PC-9 (cell line): ENCODE results near the gene ANKRD33. TPM values are rescaled to one million over a fixed set of nuclear protein-coding genes. Genes with fewer than 3 reads are reported as not detected.

ENCODE experiments used
- BruUV-seq: library from RNA; stranded (reverse); fragments of 400-500 nt; replicated peaks from 2 replicates; lab custom pipeline; 2021; lab: Mats Ljungman, UMichigan
- CTCF ChIA-PET: fragments of 300-600 bp; sonication (Branson Sonifier 250); formaldehyde crosslinking; loops from one replicate; lab custom pipeline; 2022; ENCODE audit warnings: antibody characterized with exemption; lab: Charles Lee
- POLR2A ChIA-PET: fragments of 300-600 bp; sonication (Branson Sonifier 250); formaldehyde crosslinking; loops from one replicate; lab custom pipeline; 2022; ENCODE audit warnings: antibody characterized with exemption; ENCODE audit not compliant: unreplicated experiment; lab: Charles Lee
- DNase-seq, 2 experiments: peaks; one replicate each; pipeline versions ENCODE4 v3.0.0 to v3.0.0-alpha.2; 2015 to 2022; ENCODE audit warnings: mixed read lengths in 1 of 2
- H2AFZ ChIP-seq: fragments of 200-600 bp; sonication (generic); 2 replicates; pipeline ENCODE4 v1.8.1; 2017; ENCODE audit warnings: antibody characterized with exemption
- H3F3A ChIP-seq: fragments of 200-600 bp; sonication (generic); 2 replicates; pipeline ENCODE4 v1.8.1; 2017; ENCODE audit warnings: antibody characterized with exemption, mild to moderate bottlenecking, low read depth; ENCODE audit not compliant: insufficient read depth
- H3K27ac ChIP-seq: fragments of 200-600 bp; sonication (generic); 2 replicates; pipeline ENCODE4 v1.6.1; 2016; ENCODE audit warnings: mixed run types
- H3K27me3 ChIP-seq: fragments of 200-600 bp; sonication (generic); 2 replicates; pipeline ENCODE4 v1.6.1; 2016; ENCODE audit warnings: low read depth, mixed run types; ENCODE audit not compliant: insufficient read depth
- H3K36me3 ChIP-seq: fragments of 200-600 bp; sonication (generic); 2 replicates; pipeline ENCODE4 v1.6.1; 2016; ENCODE audit warnings: low read depth, mixed run types
- H3K4me1 ChIP-seq: fragments of 200-600 bp; sonication (generic); replicated peaks from 2 replicates; pipeline ENCODE4 v1.6.1; 2016; ENCODE audit warnings: mixed run types; ENCODE audit not compliant: insufficient read depth
- H3K4me2 ChIP-seq: fragments of 200-600 bp; sonication (generic); 2 replicates; pipeline ENCODE4 v1.6.1; 2017; ENCODE audit warnings: mixed run types
- H3K4me3 ChIP-seq: fragments of 200-600 bp; sonication (generic); 2 replicates; pipeline ENCODE4 v1.6.1; 2016; ENCODE audit warnings: mixed run types
- H3K79me2 ChIP-seq: fragments of 200-600 bp; sonication (generic); 2 replicates; pipeline ENCODE4 v1.6.1; 2017; ENCODE audit warnings: low read depth, mixed run types
- H3K9me2 ChIP-seq: fragments of 200-600 bp; sonication (generic); 2 replicates; pipeline ENCODE4 v1.8.1; 2017; ENCODE audit warnings: mild to moderate bottlenecking; ENCODE audit not compliant: insufficient read depth
- H3K9me3 ChIP-seq: fragments of 200-600 bp; sonication (generic); 2 replicates; pipeline ENCODE4 v1.8.1; 2016; ENCODE audit warnings: low read depth; ENCODE audit not compliant: insufficient read depth
- H4K20me1 ChIP-seq: fragments of 200-600 bp; sonication (generic); 2 replicates; pipeline ENCODE4 v1.8.1; 2017; ENCODE audit not compliant: insufficient read depth
- EZH2 ChIP-seq: fragments of 200-600 bp; sonication (generic); IDR thresholded peaks from 2 replicates; pipeline ENCODE4 v1.8.0; 2017; ENCODE audit warnings: antibody characterized with exemption, low read depth
- intact Hi-C: fragments of 100-400 bp; cut with micrococcal nuclease; formaldehyde crosslinking; loops from one replicate; pipeline ENCODE4 v1.10.0; 2022; ENCODE audit not compliant: unreplicated experiment
- total RNA-seq: library from RNA; stranded (reverse); gene quantifications from 2 replicates; pipeline ENCODE4 v1.2.3, GENCODE V29; 2021
- TF ChIP-seq, protein P1 (sequence below): fragments of 200-600 bp; sonication (generic); conservative IDR thresholded peaks from 2 replicates; pipeline ENCODE4 v1.6.1; 2017; ENCODE audit warnings: mixed run types, antibody characterized with exemption, mild to moderate bottlenecking, moderate library complexity

Gene ANKRD33
- total RNA-seq, 1 experiment from 2014 or later, result not detected

DNA sequence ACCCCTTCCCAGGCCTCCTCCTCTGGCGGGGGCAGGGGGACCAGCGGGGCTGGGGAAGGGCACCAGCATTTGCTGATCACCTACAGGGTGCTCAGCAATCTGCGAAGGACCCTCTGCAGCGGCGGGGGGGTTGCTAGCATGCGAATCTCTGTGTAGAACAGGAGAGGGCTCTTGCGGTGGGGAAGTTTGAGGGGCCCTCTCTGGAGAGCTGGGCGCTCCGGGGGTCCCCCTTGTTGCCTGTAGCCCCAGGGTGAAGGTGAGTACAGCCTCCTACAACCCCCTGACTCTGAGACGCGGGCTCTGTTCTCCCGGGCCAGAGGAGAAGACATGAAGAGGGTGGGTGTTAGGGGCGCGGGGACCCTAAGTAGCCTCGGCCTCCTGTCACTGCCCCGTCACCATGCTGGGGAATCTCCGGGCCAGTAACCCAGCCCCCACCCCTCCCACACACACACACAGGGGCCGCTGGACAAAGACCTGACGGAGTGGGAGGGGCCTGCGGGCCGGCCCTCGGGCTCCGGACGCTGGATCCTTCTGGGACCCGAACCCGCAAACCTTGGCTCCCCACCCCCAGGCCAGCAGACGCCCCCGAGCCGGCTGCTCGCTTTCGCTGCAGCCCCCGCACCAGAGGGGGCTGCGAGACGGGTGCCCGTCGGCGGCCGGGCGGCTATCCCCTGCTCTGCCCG is 40.1 kb upstream of the ANKRD33 start:
- no peak overlapping the region for H3K4me3 ChIP-seq
- H3K9me3 ChIP-seq, result no peaks in the 10 kb centered on the region
- no peaks in the 10 kb centered on the region for H3K4me1 ChIP-seq
- no peak overlapping the region for H3K27ac ChIP-seq
- no peaks in the 10 kb centered on the region for H4K20me1 ChIP-seq
- peaks cover 79% of the 10 kb centered on the region for H3K27me3 ChIP-seq
- TF ChIP-seq, protein P1, sequence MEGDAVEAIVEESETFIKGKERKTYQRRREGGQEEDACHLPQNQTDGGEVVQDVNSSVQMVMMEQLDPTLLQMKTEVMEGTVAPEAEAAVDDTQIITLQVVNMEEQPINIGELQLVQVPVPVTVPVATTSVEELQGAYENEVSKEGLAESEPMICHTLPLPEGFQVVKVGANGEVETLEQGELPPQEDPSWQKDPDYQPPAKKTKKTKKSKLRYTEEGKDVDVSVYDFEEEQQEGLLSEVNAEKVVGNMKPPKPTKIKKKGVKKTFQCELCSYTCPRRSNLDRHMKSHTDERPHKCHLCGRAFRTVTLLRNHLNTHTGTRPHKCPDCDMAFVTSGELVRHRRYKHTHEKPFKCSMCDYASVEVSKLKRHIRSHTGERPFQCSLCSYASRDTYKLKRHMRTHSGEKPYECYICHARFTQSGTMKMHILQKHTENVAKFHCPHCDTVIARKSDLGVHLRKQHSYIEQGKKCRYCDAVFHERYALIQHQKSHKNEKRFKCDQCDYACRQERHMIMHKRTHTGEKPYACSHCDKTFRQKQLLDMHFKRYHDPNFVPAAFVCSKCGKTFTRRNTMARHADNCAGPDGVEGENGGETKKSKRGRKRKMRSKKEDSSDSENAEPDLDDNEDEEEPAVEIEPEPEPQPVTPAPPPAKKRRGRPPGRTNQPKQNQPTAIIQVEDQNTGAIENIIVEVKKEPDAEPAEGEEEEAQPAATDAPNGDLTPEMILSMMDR, result no peak
- no peak for TF ChIP-seq EZH2
- CTCF ChIA-PET, result no interaction called here
- no peaks in the 10 kb centered on the region for H3K79me2 ChIP-seq
- BruUV-seq, result no TSS peak
- H3K36me3 ChIP-seq, result no peaks in the 10 kb centered on the region
- H3F3A ChIP-seq, result no peaks in the 10 kb centered on the region
- DNase-seq, result no peak
- H3K9me2 ChIP-seq, result no peaks in the 10 kb centered on the region
- POLR2A ChIA-PET, result no interaction called here
- no peak overlapping the region for H2AFZ ChIP-seq
- intact Hi-C loops, result no loop called here
- no peak overlapping the region for H3K4me2 ChIP-seq

DNA sequence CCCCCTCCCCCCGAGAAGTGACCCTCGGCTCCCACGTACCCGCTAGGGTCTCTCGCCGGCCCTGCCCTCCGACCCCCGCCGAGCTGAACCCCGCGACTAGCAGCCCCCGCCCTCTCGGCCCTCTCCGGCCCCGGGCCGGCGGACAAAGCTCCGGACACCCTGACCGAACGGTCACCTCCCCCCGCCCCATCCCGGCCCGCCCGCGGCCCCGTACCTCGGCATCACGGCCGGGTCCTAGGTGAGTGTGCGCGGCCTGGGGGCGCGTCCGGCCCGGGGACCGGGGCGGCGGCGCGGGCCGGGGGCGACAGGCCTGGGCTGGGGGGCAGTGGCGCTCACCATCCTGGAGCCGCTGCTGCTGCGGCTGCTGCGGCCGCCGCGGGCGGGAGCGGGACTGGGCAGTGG is 39.6 kb upstream of the ANKRD33 start, which contains the start of gene FIGNL2:
FIGNL2 (minus strand) TSS at position 393 of the 402 bp plus-strand sequence. CDS start 26,305 bp downstream, outside the sequence.
- no peak within 1 kb of the TSS for H3K27ac ChIP-seq
- BruUV-seq, result no TSS peak
- ChIA-PET POLR2A (no interaction called here), CTCF (no interaction called here)
- no peaks in the 10 kb centered on the region for H4K20me1 ChIP-seq
- intact Hi-C loops, result no loop called here
- TF ChIP-seq EZH2, result no peak
- TF ChIP-seq, protein P1, result no peak
- no peaks in the 10 kb centered on the region for H3K9me3 ChIP-seq
- no peak within 1 kb of the TSS for H3K4me3 ChIP-seq
- H3K9me2 ChIP-seq, result no peaks in the 10 kb centered on the region
- H3K79me2 ChIP-seq, result no peaks in the 10 kb centered on the region
- H2AFZ ChIP-seq, result no peak within 1 kb of the TSS
- no peak for DNase-seq
- peaks cover 79% of the 10 kb centered on the region for H3K27me3 ChIP-seq
- no peak within 1 kb of the TSS for H3K4me2 ChIP-seq
- H3F3A ChIP-seq, result no peaks in the 10 kb centered on the region
- no peaks in the 10 kb centered on the region for H3K36me3 ChIP-seq
- H3K4me1 ChIP-seq, result no peaks in the 10 kb centered on the region

DNA sequence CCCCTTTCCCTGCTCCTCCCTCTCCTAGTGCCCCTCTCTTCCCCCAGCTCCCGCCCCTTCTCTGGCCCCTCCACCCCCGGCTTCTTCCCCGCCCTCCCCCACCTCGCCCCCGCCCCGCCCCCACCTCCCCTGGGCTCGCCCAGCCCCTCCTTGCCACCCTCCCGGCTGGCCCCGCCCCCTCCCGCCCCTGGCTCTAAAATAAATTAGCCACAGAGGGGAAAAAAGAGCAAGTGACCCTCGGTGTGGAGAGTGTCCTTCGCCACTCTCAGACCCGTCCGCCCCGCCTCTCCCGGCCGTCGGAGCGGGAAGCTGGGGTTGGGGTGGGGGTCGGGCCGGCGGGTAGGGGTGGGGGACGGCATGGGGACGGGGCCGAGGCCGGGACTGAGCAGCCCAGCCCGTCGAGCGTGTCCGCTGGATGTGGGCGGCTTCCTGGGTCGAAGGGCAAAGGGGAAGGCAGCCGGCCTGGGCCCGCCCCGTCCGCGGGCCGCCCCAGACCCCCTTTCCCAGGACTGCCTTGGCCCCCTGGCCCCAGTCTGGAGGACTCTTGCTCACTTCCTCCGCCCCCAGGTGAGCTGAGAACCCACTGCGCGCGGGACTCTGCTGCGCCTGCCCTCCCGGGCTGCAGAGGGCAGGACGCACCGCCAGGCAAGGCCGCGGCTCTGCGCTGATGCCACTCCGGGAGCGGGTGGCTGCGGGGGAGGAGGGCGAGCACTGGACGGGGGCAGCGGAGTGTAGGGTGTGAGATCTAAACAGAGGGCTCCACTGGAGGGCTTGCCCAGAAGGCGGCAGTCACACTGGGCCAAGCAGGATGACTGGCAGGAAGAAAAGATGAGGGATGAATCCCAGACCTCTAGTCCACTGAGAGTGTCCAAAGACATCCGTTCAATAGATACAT is 38.8 kb upstream of the ANKRD33 start:
- Histone ChIP-seq H3K9me2 (no peaks in the 10 kb centered on the region), H3F3A (no peaks in the 10 kb centered on the region), H3K79me2 (no peaks in the 10 kb centered on the region), H3K4me1 (no peaks in the 10 kb centered on the region), H4K20me1 (no peaks in the 10 kb centered on the region), H3K4me3 (no peak overlapping the region), H3K36me3 (no peaks in the 10 kb centered on the region), H2AFZ (no peak overlapping the region), H3K27me3 (peaks cover 77% of the 10 kb centered on the region), H3K9me3 (no peaks in the 10 kb centered on the region), H3K4me2 (no peak overlapping the region), H3K27ac (no peak overlapping the region)
- no TSS peak for BruUV-seq
- intact Hi-C loops, result no loop called here
- TF ChIP-seq, protein P1, result no peak
- ChIA-PET CTCF (no interaction called here), POLR2A (no interaction called here)
- DNase-seq, result no peak
